SK-N-MC (cell line): ENCODE measurements around the gene TBXA2R.

Source experiments
- EZH2 ChIP-seq: fragments of 200-600 bp; sonication (generic); IDR thresholded peaks from one replicate; pipeline ENCODE4 v1.6.1; 2017; ENCODE audit warnings: antibody characterized with exemption
- POLR2AphosphoS5 ChIP-seq: IDR thresholded peaks from 2 replicates; pipeline ENCODE4 v1.6.1; 2012; ENCODE audit warnings: mild to moderate bottlenecking, low read depth, low read length, borderline replicate concordance

DNA sequence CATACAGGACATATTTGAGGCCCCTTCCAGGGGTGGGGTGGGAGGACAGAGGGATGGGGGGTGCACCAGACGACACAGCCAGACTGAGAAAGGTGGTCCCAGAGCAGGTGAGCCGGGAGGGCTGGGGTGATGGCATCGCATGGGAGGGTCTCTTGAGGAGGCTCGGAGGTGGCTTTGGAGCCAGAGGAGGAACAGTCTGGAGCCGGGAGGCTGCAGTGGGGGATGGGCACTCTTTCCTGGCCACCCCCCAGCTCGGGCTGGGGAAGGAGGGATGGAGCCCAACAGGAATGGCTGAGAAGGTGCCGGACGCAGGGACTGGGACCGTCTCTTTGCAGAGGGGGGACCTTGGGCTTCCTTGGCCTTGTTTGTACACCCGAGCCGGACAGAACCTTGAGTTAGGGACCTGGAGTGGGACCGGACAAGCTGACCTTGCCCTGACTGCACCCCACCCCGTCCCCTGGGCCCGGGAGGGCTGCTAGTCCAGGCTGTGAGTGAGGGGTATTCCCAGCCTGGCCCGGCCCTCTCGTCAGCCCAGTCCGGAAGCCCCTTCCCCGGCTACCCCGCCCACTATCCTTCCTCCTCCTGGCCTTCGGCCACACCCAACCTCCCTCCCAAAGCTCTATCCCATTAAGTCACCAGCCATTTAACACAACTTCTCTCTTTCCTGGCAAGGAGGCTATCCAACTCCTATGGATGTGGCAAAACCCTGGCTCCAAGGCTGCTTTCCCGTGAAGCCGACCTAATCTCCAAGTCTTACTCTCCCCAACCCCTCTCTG is 816 bp upstream of the TBXA2R start:
- no peak for TF ChIP-seq EZH2
- peak; percentile 19; the same call in 1 of the 2 replicates for TF ChIP-seq POLR2AphosphoS5
